ENCODE results near the gene OSBP2. TPM values are rescaled to one million over a fixed set of nuclear protein-coding genes. Genes with fewer than 3 reads are reported as not detected.

OSBP2 gene
- total RNA-seq, 4 donors from 2014 or later: 0.66 to 2.4 (median 1.6) TPM

- H3K4me3 ChIP-seq: no peak overlapping the region
- H3K9me3 ChIP-seq: no peaks in the 10 kb centered on the region
- H3K36me3 ChIP-seq: no peaks in the 10 kb centered on the region
- 43 to 46% methylated on average over 12 of the region's 12 CpGs for WGBS, 2 donors
- TF ChIP-seq POLR2A (IDR thresholded peaks at IDR 0.05) (no peak), EP300 (IDR thresholded peaks at IDR 0.05) (no peak), CTCF (IDR thresholded peaks at IDR 0.05) (no peak)
- H3K27ac ChIP-seq: no peak overlapping the region
- H3K4me1 ChIP-seq: no peaks in the 10 kb centered on the region
- DNase-seq (ENCODE audit: low spot score in 2 of 2): no peak
- H3K27me3 ChIP-seq: no peaks in the 10 kb centered on the region
Observed at GRCh38 chr22:30780026-30780425, 85.4 kb downstream of the OSBP2 start.

- H3K27me3 ChIP-seq: no peaks in the 10 kb centered on the region
- 89% methylated on average over 6 of the region's 6 CpGs for WGBS, 2 donors
- no peak for TF ChIP-seq CTCF (IDR thresholded peaks at IDR 0.05)
- TF ChIP-seq POLR2A (IDR thresholded peaks at IDR 0.05): no peak
- TF ChIP-seq EP300 (IDR thresholded peaks at IDR 0.05): no peak
- H3K36me3 ChIP-seq: no peaks in the 10 kb centered on the region
- H3K9me3 ChIP-seq: no peaks in the 10 kb centered on the region
- H3K4me1 ChIP-seq: no peaks in the 10 kb centered on the region
- DNase-seq (ENCODE audit: low spot score in 2 of 2): no peak
- no peak overlapping the region for H3K27ac ChIP-seq
- no peak overlapping the region for H3K4me3 ChIP-seq
Observed at GRCh38 chr22:30781271-30781875, 86.7 kb downstream of the OSBP2 start.

GRCh38 chr22:30782613-30783012 is 87.9 kb downstream of the OSBP2 start:
- Histone ChIP-seq H3K4me1 (no peaks in the 10 kb centered on the region), H3K36me3 (no peaks in the 10 kb centered on the region), H3K4me3 (no peak overlapping the region), H3K27me3 (no peaks in the 10 kb centered on the region), H3K9me3 (no peaks in the 10 kb centered on the region), H3K27ac (no peak overlapping the region)
- DNase-seq (ENCODE audit: low spot score in 2 of 2): no peak
- TF ChIP-seq EP300 (IDR thresholded peaks at IDR 0.05) (no peak), POLR2A (IDR thresholded peaks at IDR 0.05) (no peak), CTCF (IDR thresholded peaks at IDR 0.05) (no peak)
- WGBS, 2 donors: 75 to 77% methylated on average over 5 of the region's 5 CpGs

GRCh38 chr22:30783021-30783420 is 88.3 kb downstream of the OSBP2 start:
- Histone ChIP-seq H3K27me3 (no peaks in the 10 kb centered on the region), H3K9me3 (no peaks in the 10 kb centered on the region), H3K27ac (no peak overlapping the region), H3K4me1 (no peaks in the 10 kb centered on the region), H3K36me3 (no peaks in the 10 kb centered on the region), H3K4me3 (no peak overlapping the region)
- no peak for DNase-seq (ENCODE audit: low spot score in 2 of 2)
- WGBS, 2 donors: 91 to 95% methylated on average over 2 of the region's 2 CpGs
- TF ChIP-seq EP300 (IDR thresholded peaks at IDR 0.05) (no peak), CTCF (IDR thresholded peaks at IDR 0.05) (no peak), POLR2A (IDR thresholded peaks at IDR 0.05) (no peak)

- DNase-seq (ENCODE audit: low spot score in 2 of 2): no peak
- TF ChIP-seq EP300 (IDR thresholded peaks at IDR 0.05) (no peak), POLR2A (IDR thresholded peaks at IDR 0.05) (no peak), CTCF (IDR thresholded peaks at IDR 0.05) (no peak)
- no peaks in the 10 kb centered on the region for H3K4me1 ChIP-seq
- H3K36me3 ChIP-seq: no peaks in the 10 kb centered on the region
- no peak overlapping the region for H3K27ac ChIP-seq
- H3K27me3 ChIP-seq: no peaks in the 10 kb centered on the region
- WGBS, 2 donors: 82 to 83% methylated on average over 2 of the region's 2 CpGs
- H3K9me3 ChIP-seq: no peaks in the 10 kb centered on the region
- no peak overlapping the region for H3K4me3 ChIP-seq
Observed at GRCh38 chr22:30785527-30785926, 90.9 kb downstream of the OSBP2 start.

Data from tibial nerve (tissue), 4 donors.